Lung (tissue), 12 donors: ENCODE results near the gene ITPR1. TPM values are rescaled to one million over a fixed set of nuclear protein-coding genes. Genes with fewer than 3 reads are reported as not detected.

Experiments used
- ATAC-seq: fragments of 200-7000 bp; cut with Tn5 transposase; one replicate; pipeline ENCODE4 v1.9.1; 2020; ENCODE audit warnings: moderate number of reproducible peaks; ENCODE audit not compliant: insufficient read depth, low FRiP score
- DNase-seq, 3 donors: peaks; one replicate each; pipeline ENCODE4 v3.0.0-alpha.2; 2013 to 2017
- H3K27ac ChIP-seq, 2 donors: one replicate each; pipeline ENCODE4 v1.5.1; 2013; ENCODE audit warnings: mild to moderate bottlenecking in 2 of 2, moderate library complexity in 2 of 2, control low read depth in 1 of 2, inconsistent platforms in 1 of 2, low read depth in 1 of 2, low read length in 1 of 2
- H3K27me3 ChIP-seq, 3 donors: one replicate each; pipeline ENCODE4 v1.5.1; 2013; ENCODE audit warnings: low read length in 2 of 3; ENCODE audit not compliant: control insufficient read depth in 3 of 3, insufficient read depth in 3 of 3
- H3K36me3 ChIP-seq, 4 donors: one replicate each; pipeline ENCODE4 v1.5.1; 2013; ENCODE audit warnings: low read length in 4 of 4, mild to moderate bottlenecking in 1 of 4, moderate library complexity in 1 of 4; ENCODE audit not compliant: control insufficient read depth in 4 of 4, insufficient read depth in 4 of 4
- H3K4me1 ChIP-seq, 5 donors: one replicate each; pipeline ENCODE4 v1.5.1; 2013; ENCODE audit warnings: low read length in 5 of 5, mild to moderate bottlenecking in 2 of 5, moderate library complexity in 1 of 5; ENCODE audit not compliant: control insufficient read depth in 5 of 5, insufficient read depth in 5 of 5
- H3K4me3 ChIP-seq: one replicate; pipeline ENCODE4 v1.5.1; 2013; ENCODE audit warnings: mild to moderate bottlenecking, control low read depth, moderate library complexity
- H3K9ac ChIP-seq, 2 donors: one replicate each; pipeline ENCODE4 v1.5.1; 2013; ENCODE audit warnings: low read length in 2 of 2, control low read depth in 1 of 2; ENCODE audit not compliant: insufficient read depth in 1 of 2
- H3K9me3 ChIP-seq, 4 donors: one replicate each; pipeline ENCODE4 v1.5.1; 2013; ENCODE audit warnings: low read length in 3 of 4, mild to moderate bottlenecking in 1 of 4, moderate library complexity in 1 of 4; ENCODE audit not compliant: control insufficient read depth in 4 of 4, insufficient read depth in 3 of 4
- WGBS, 2 donors: extraction: QIAGEN DNeasy Blood & Tissue Kit; methylation state at CpG; one replicate each; pipeline ENCODE4 v1.1.7; 2013; 5-methylcytosine and 5-hydroxymethylcytosine counted together
- polyA plus RNA-seq, 2 donors: library from polyadenylated mRNA; stranded (reverse); fragments of 200-250 nt; gene quantifications; one replicate each; pipeline ENCODE4 v1.2.1, GENCODE V29; 2013
- total RNA-seq, 2 donors: library from RNA; depleted of rRNA in 1 of 2; stranded (reverse); fragments of >200 nt in 1 of 2; gene quantifications; one replicate each; pipeline ENCODE4 v1.2.1, GENCODE V29; 2014 to 2021
- TF ChIP-seq, protein P1 (sequence below): IDR thresholded peaks from 2 replicates; pipeline ENCODE4 v1.5.1; 2012; ENCODE audit warnings: mild to moderate bottlenecking; ENCODE audit errors: control extremely low read depth, extremely low read depth
- donor health status: control.
- donor health status: control.
- donor health status: Bipolar disorder and iron deficiency.
- donor health status: healthy.
- donor health status: DM: yes; HTN: yes; CAD: no.

The ITPR1 gene
- total and polyA plus RNA-seq, 4 donors, result 12.4 to 152 (median 44.1) TPM

- Histone ChIP-seq H3K9ac (no peak overlapping the region), H3K4me1 (peaks cover 0 to 1% (median 0%) of the 10 kb centered on the region in 5 donors), H3K9me3 (no peaks in the 10 kb centered on the region), H3K27me3 (no peaks in the 10 kb centered on the region), H3K4me3 (no peak overlapping the region), H3K27ac (peak overlapping the region in 1 of 2 donors; percentile 79), H3K36me3 (no peaks in the 10 kb centered on the region)
- 36 to 49% methylated on average over 7 of the region's 7 CpGs for WGBS, 2 donors
- TF ChIP-seq, protein P1, sequence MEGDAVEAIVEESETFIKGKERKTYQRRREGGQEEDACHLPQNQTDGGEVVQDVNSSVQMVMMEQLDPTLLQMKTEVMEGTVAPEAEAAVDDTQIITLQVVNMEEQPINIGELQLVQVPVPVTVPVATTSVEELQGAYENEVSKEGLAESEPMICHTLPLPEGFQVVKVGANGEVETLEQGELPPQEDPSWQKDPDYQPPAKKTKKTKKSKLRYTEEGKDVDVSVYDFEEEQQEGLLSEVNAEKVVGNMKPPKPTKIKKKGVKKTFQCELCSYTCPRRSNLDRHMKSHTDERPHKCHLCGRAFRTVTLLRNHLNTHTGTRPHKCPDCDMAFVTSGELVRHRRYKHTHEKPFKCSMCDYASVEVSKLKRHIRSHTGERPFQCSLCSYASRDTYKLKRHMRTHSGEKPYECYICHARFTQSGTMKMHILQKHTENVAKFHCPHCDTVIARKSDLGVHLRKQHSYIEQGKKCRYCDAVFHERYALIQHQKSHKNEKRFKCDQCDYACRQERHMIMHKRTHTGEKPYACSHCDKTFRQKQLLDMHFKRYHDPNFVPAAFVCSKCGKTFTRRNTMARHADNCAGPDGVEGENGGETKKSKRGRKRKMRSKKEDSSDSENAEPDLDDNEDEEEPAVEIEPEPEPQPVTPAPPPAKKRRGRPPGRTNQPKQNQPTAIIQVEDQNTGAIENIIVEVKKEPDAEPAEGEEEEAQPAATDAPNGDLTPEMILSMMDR, result no peak
- ATAC-seq (peak; percentile 71), DNase-seq (peak; percentile 12 to 28 (median 19))
Observed at GRCh38 chr3:4474683-4475490, 18.3 kb upstream of the ITPR1 start.

GRCh38 chr3:4475804-4476203 lies 17.3 kb upstream of the ITPR1 start:
- Histone ChIP-seq H3K9me3 (no peaks in the 10 kb centered on the region), H3K4me1 (peaks cover 0 to 1% (median 0%) of the 10 kb centered on the region in 5 donors), H3K27ac (no peak overlapping the region), H3K27me3 (no peaks in the 10 kb centered on the region), H3K36me3 (no peaks in the 10 kb centered on the region), H3K4me3 (no peak overlapping the region), H3K9ac (no peak overlapping the region)
- ATAC-seq (no peak), DNase-seq (no peak)
- TF ChIP-seq, protein P1, result no peak

- 12 to 31% methylated on average over 1 of the region's 1 CpG for WGBS, 2 donors
- Histone ChIP-seq H3K4me1 (peaks cover 0 to 1% (median 0%) of the 10 kb centered on the region in 5 donors), H3K36me3 (no peaks in the 10 kb centered on the region), H3K9ac (no peak overlapping the region), H3K27me3 (no peaks in the 10 kb centered on the region), H3K27ac (no peak overlapping the region), H3K9me3 (no peaks in the 10 kb centered on the region), H3K4me3 (no peak overlapping the region)
- TF ChIP-seq, protein P1, result no peak
- DNase-seq (no peak), ATAC-seq (no peak)
Observed at GRCh38 chr3:4476496-4476895, 16.7 kb upstream of the ITPR1 start.
